Skeletal muscle satellite cell (primary cell): Measurements from ENCODE around the gene YWHAB.
"Not testable (repeated sequence)": the region's sequence is repeated elsewhere in the genome, so short reads cannot be mapped to it uniquely, and the experiment has no call there.

Experiments
- H3K27me3 ChIP-seq: 2 replicates; pipeline ENCODE4 v1.7.0; 2013; ENCODE audit warnings: low read length; ENCODE audit not compliant: control insufficient read depth, insufficient read depth
- H3K36me3 ChIP-seq: 2 replicates; pipeline ENCODE4 v1.7.0; 2013; ENCODE audit warnings: mild to moderate bottlenecking, control low read depth, low read length; ENCODE audit not compliant: insufficient read depth
- H3K4me1 ChIP-seq: 2 replicates; pipeline ENCODE4 v1.7.0; 2013; ENCODE audit warnings: low read length; ENCODE audit not compliant: control insufficient read depth, insufficient read depth
- H3K4me2 ChIP-seq: 2 replicates; pipeline ENCODE4 v1.7.0; 2013; ENCODE audit warnings: mild to moderate bottlenecking, low read length
- H3K4me3 ChIP-seq: 2 replicates; pipeline ENCODE4 v1.7.0; 2013; ENCODE audit warnings: low read length
- H3K9ac ChIP-seq: 2 replicates; pipeline ENCODE4 v1.7.0; 2013; ENCODE audit warnings: mild to moderate bottlenecking, low read depth, low read length, moderate library complexity
- H3K9me3 ChIP-seq: replicated peaks from 2 replicates; pipeline ENCODE4 v1.7.0; 2013; ENCODE audit warnings: mild to moderate bottlenecking, control low read depth, low read length

Gene YWHAB

DNA sequence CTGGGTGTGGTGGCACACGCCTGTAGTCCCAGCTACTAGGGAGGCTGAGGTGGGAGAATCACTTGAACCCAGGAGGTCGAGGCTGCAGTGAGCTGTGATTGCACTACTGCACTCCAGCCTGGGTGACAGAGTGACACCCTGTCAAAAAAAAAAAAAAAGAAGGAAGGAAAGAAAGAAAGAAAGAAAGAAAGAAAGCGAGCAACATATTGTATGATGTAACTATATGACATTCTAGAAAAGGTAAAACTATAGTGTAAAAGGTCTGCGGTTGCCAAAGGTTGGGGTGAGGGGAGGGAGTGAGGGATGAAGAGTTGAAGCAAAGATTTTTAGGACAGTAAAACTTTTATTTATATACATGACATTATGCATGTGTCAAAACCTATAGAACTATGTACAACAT is 3.1 kb upstream of the YWHAB start:
- H3K9me3 ChIP-seq, H3K36me3 ChIP-seq, H3K9ac ChIP-seq, H3K4me3 ChIP-seq, H3K4me2 ChIP-seq: not testable (repeated sequence)
- peaks cover 11% of the 10 kb centered on the region for H3K4me1 ChIP-seq
- H3K27me3 ChIP-seq: peaks cover 15% of the 10 kb centered on the region

DNA sequence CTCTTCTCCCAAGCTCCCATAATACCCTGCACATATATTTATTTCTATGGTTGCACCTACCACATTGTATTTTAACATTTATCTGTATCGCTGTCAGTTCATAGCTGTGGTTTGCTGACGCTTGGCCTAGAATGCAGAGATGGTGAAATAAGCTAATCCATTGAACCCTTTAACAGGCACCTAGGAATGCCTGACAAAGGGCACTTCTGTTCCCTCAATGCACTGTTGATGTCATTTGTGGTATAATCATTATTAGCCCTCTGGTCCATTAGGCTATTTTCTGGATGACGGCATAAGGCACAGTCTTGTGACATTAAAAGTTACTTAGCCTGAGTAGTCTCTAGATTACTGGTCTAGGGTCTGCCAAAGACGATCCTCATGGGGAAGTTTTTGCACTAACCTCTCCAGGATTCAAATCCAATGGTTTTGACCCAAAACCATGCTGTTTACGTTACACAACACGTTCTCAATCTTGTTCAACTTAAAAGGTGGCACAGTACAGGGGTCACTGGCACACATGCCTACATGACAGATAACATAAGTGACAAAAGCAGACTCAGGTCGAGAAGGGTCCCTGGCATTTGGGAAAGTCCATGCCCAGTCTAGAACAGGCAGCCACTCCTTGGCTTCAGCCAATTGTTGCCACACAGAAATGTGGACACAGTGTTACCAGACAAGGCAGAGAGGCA is 2.1 kb upstream of the YWHAB start:
- H3K4me3 ChIP-seq: no peak overlapping the region
- H3K27me3 ChIP-seq: peaks cover 5% of the 10 kb centered on the region
- H3K36me3 ChIP-seq: peaks cover 10% of the 10 kb centered on the region

DNA sequence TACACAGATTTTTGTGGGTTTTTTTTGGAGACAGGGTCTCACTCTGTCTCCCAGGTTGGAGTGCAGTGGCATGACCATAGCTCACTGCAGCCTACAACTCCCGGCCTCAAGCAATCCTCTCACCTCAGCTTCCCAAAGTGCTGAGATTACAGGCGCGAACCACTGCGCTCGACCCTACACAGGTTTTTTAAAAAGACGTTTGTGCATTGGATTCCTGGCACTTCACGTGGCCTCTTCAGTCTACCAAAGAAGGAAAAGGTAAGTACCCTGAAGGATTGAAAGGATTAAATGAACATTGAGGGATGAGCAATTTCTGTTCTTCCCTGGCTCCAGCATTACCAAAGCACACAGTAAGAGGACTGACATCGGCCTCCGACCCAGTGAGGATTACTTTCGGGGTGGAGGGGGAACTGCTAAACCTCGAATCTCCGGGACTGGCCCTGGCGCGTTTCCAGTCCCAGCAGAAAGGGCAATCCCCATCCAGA is 556 bp upstream of the YWHAB start:
- H3K4me3 ChIP-seq: peak overlapping the region; percentile 96
- H3K27me3 ChIP-seq: no peaks in the 10 kb centered on the region
- H3K36me3 ChIP-seq: peaks cover 18% of the 10 kb centered on the region
- H3K9ac ChIP-seq: peak overlapping the region; percentile 100
- peaks cover 32% of the 10 kb centered on the region for H3K4me1 ChIP-seq
- H3K4me2 ChIP-seq: peak overlapping the region; percentile 85
- H3K9me3 ChIP-seq: no peaks in the 10 kb centered on the region

More for the DNA sequence above, 2.1 kb upstream of the YWHAB start:
- Histone ChIP-seq H3K9me3 (no peaks in the 10 kb centered on the region), H3K4me2 (no peak overlapping the region), H3K4me1 (peaks cover 21% of the 10 kb centered on the region), H3K9ac (no peak overlapping the region)

DNA sequence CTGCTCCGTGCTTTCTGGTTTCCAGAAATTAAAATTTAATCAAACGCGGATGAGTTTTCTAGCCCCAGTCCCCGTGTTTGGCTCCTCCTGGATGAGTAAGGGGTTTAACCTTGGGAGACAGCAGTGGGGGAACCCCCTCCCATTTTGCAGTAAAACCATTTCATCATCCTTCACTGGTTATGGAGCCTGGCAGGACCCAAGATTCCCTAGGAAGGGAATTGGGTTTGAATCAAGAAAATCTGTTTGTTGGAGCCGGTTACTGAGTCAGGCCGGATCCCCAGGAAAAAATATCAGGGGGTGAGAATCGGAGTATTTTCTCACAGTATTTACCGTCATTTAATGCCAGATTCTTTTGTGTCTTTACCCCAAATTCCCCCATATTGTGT is 754 bp downstream of the YWHAB start:
- no peaks in the 10 kb centered on the region for H3K27me3 ChIP-seq
- H3K9me3 ChIP-seq: no peaks in the 10 kb centered on the region
- peaks cover 32% of the 10 kb centered on the region for H3K4me1 ChIP-seq
- H3K36me3 ChIP-seq: peaks cover 22% of the 10 kb centered on the region
- peak overlapping the region; percentile 85 for H3K4me2 ChIP-seq
- H3K9ac ChIP-seq: peak overlapping the region; percentile 100
- peak overlapping the region; percentile 96 for H3K4me3 ChIP-seq

DNA sequence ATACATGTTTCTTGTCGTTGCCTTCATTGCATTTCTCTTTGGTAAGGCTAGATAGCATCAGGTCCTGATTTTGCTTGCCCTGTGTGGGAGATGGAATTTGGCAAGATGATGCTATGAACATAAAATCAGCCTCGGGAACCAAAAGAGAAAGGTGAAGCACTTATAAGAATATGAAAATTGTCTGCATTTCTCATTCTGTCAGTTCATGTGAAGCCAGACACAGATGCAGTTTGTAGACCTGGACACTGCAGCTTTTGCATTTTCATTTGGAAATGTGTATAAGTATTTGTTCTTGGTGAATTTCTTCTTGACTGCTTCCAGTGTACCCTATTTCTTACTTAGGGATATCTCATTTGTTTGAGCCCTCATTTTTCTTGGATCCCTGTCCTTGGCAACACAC is 1.3 kb downstream of the YWHAB start:
- Histone ChIP-seq H3K36me3 (peaks cover 27% of the 10 kb centered on the region), H3K9me3 (no peaks in the 10 kb centered on the region), H3K4me3 (peak overlapping the region; percentile 96), H3K4me2 (peak overlapping the region; percentile 85), H3K27me3 (no peaks in the 10 kb centered on the region), H3K9ac (peak overlapping the region; percentile 100), H3K4me1 (peaks cover 32% of the 10 kb centered on the region)

DNA sequence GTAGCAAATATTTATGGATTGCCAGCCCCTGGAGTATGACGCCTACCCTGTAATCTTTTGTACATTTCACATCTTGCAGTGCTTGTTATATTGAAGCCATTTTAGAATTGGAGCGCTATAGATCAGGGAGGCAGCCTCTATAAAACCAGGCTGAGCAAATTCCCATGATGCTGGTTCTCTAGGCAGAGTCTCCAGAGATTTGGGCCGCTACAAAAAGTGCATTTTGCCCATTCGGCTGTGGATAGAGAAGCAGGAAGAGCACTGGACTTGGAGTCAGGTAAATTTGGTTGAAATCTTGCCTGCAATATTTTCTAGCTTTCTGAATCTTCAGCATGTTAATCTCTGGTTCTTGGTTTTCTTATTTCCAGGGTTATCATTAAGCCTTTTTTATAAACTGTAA is 2.0 kb downstream of the YWHAB start:
- Histone ChIP-seq H3K4me1 (peaks cover 32% of the 10 kb centered on the region), H3K9me3 (no peaks in the 10 kb centered on the region), H3K36me3 (peaks cover 33% of the 10 kb centered on the region), H3K27me3 (no peaks in the 10 kb centered on the region), H3K4me3 (peak overlapping the region; percentile 96), H3K4me2 (peak overlapping the region; percentile 85), H3K9ac (peak overlapping the region; percentile 100)

DNA sequence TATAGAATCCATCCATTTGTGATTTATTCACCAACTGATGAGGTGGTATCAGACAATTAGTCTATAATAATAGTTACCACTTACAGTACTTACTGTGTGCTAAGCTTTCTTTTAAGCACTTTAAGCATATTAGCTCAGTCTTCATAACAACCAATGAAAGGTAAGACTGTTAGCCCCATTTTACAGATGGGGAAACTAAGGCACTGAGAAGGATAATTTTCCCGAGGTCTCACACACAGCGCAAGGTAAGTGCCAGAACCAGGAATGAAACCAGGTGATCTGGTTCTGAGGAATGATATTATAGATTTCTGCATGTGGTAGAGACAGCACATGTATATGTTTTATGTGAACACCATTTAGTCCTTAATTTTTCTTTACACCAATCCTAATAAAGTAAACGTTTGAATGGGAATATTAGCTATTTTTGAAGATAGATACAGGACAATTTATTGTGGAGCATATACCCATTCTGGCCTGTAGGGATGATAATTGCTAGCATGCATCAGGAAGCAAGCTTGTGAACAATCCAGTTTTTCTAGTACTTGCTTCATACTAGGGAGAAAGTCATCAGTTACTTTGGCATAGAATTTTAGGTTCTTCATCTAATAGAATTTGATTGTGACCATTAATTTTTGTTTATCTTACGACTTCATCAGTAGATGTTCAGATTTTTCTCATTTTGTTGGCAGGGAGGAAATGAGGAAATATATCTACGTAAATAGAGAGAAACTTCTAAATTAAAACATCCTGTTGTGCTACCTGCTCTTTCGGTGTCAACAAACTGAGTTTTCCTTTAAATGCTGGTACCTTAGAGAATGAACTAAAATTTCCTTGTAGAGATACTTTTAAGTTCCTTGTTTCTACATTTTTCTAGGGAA is 3.0 kb downstream of the YWHAB start:
- Histone ChIP-seq H3K4me1 (peaks cover 32% of the 10 kb centered on the region), H3K27me3 (no peaks in the 10 kb centered on the region), H3K4me2 (peak overlapping the region; percentile 85), H3K9me3 (no peaks in the 10 kb centered on the region), H3K36me3 (peaks cover 33% of the 10 kb centered on the region), H3K9ac (peak overlapping the region; percentile 100), H3K4me3 (peak overlapping the region; percentile 96)

DNA sequence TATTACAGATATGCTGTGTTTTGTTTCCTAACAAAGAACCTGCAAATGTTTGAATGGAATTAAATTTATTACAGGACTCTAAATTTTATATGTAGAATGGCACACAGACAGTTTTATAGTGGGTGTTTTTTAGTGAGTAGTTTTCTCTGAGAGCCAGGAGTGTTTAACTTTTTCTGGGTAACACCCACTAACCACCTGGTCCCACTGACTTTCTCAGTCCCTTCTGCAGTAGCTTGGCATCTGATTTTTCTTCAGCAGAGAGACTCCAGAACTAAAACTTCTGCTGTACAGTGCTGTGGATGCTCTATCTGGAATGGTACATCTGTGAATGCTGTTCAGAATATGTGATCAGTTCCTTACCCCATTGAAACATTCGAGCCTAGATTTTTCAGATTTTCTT is 6.3 kb downstream of the YWHAB start:
- no peak overlapping the region for H3K4me3 ChIP-seq
- no peaks in the 10 kb centered on the region for H3K27me3 ChIP-seq
- H3K9ac ChIP-seq: no peak overlapping the region
- H3K36me3 ChIP-seq: peaks cover 44% of the 10 kb centered on the region
- H3K4me1 ChIP-seq: peaks cover 36% of the 10 kb centered on the region
- no peaks in the 10 kb centered on the region for H3K9me3 ChIP-seq
- H3K4me2 ChIP-seq: peak overlapping the region; percentile 5

DNA sequence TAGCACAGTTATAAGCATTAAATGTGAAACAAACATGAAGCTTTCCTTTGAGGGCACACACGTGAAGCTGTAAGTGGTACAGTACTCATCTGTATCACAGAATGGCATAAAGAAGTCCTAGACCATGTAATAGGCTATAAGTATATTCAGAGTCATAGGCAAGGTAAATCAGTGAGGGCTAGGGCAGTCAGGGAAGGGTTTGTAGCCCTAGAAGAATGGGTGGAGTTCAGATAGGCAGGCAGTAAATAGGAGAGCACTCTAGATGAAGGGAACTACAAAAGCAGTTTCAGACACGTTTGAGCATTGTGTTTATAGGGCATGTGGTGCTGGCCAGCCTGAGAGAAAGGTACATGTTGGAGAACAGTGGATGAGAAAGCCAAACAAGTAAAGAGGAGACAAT is 9.5 kb downstream of the YWHAB start:
- Histone ChIP-seq H3K4me2 (no peak overlapping the region), H3K4me3 (no peak overlapping the region), H3K36me3 (peaks cover 25% of the 10 kb centered on the region), H3K9ac (no peak overlapping the region), H3K4me1 (peaks cover 13% of the 10 kb centered on the region), H3K9me3 (no peaks in the 10 kb centered on the region), H3K27me3 (no peaks in the 10 kb centered on the region)

DNA sequence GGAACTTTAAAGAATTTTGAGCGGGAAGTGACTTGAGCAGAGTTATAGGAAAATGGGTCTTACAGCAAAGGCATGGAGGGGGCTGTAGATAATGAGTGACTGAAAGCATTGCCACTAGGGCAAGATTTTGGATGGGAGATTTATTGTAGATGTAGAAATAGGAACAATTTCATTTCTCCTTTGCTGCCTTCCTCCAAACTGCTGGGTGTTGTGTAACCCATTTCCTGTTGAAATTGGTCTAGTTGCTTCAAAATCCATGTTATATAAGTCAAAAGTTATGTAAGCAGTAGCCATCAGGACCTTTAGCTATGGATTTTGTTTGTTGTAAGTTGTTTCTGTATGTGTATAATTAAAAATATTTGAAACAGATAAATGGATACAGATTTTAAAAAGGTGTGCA is 11.1 kb downstream of the YWHAB start:
- H3K4me1 ChIP-seq: peaks cover 13% of the 10 kb centered on the region
- H3K9me3 ChIP-seq: no peaks in the 10 kb centered on the region

DNA sequence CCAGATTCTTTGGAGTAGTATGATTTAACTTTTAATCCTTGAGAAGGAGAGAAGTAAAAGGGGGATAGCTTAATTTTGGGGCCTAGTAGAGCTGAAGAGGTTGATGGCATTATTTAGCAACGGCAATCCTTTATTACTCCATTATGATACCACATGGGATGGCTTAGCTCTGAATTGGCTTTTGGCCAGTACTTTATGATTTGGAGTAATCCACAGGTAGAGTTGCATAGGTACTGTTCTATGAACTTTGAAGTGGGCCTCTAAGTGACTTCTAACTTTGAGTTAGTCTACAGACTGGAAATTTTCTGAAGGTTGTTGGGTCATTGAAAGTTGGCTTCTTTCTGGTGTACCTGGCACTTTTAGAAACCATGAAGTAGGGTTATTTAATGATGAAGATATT is 11.6 kb downstream of the YWHAB start:
- H3K4me1 ChIP-seq: peaks cover 18% of the 10 kb centered on the region
- H3K4me3 ChIP-seq: no peak overlapping the region
- peak overlapping the region; percentile 44 for H3K4me2 ChIP-seq
- no peak overlapping the region for H3K9ac ChIP-seq
- no peaks in the 10 kb centered on the region for H3K9me3 ChIP-seq
- H3K27me3 ChIP-seq: no peaks in the 10 kb centered on the region
- H3K36me3 ChIP-seq: peaks cover 26% of the 10 kb centered on the region

More for the DNA sequence above, 11.1 kb downstream of the YWHAB start:
- H3K4me2 ChIP-seq: peak overlapping the region; percentile 44
- peaks cover 26% of the 10 kb centered on the region for H3K36me3 ChIP-seq
- H3K4me3 ChIP-seq: no peak overlapping the region
- no peak overlapping the region for H3K9ac ChIP-seq
- H3K27me3 ChIP-seq: no peaks in the 10 kb centered on the region
